ENCODE data around the gene EMCN. TPM values are rescaled to one million over a fixed set of nuclear protein-coding genes. Genes with fewer than 3 reads are reported as not detected.

The EMCN gene
- polyA plus RNA-seq, 3 donors = not detected

- no peaks in the 10 kb centered on the region for H3K27me3 Mint-ChIP-seq (ENCODE audit: low read depth in 3 of 3)
- no peaks in the 10 kb centered on the region for H3K9me3 Mint-ChIP-seq
- no peak for DNase-seq
- no peak overlapping the region for H3K27ac Mint-ChIP-seq
- no peak for TF ChIP-seq CTCF (IDR thresholded peaks at IDR 0.05)
- Histone ChIP-seq H3K4me3 (replicated peaks in 1 of 3; ENCODE audit: low read depth in 2 of 3, low read length in 3 of 3) (no peak overlapping the region), H3K36me3 (replicated peaks in 1 of 2; ENCODE audit: control insufficient read depth in 1 of 2, insufficient read depth in 2 of 2, low read length in 2 of 2) (no peaks in the 10 kb centered on the region), H3K27ac (ENCODE audit: low read depth in 1 of 2, low read length in 2 of 2) (no peak overlapping the region), H3K4me1 (ENCODE audit: control insufficient read depth in 1 of 2, insufficient read depth in 2 of 2, low read length in 2 of 2) (no peaks in the 10 kb centered on the region), H4K20me1 (ENCODE audit: insufficient read depth, low read length) (no peaks in the 10 kb centered on the region), H3K9me3 (replicated peaks in 1 of 2; ENCODE audit: control insufficient read depth in 1 of 2, insufficient read depth in 1 of 2, low read length in 2 of 2) (no peaks in the 10 kb centered on the region), H3K9ac (ENCODE audit: insufficient read depth, low read length, poor library complexity, severe bottlenecking) (no peak overlapping the region), H3K79me2 (ENCODE audit: insufficient read depth, low read length) (no peaks in the 10 kb centered on the region), H3K27me3 (ENCODE audit: control insufficient read depth in 2 of 2, insufficient read depth in 2 of 2, low read length in 2 of 2) (no peaks in the 10 kb centered on the region), H3K4me2 (replicated peaks; ENCODE audit: extremely low read depth, low read length, poor library complexity, severe bottlenecking) (no peak overlapping the region), H2AFZ (ENCODE audit: insufficient read depth, low read depth, low read length, poor library complexity, severe bottlenecking) (no peak overlapping the region)
- no peak overlapping the region for H3K4me3 Mint-ChIP-seq
- intact Hi-C loops (cut with micrococcal nuclease) = no loop called here
- no peaks in the 10 kb centered on the region for H3K36me3 Mint-ChIP-seq
- H3K4me1 Mint-ChIP-seq = no peaks in the 10 kb centered on the region
- no CpG with 5 or more reads among the region's 2 CpGs for WGBS (ENCODE audit: insufficient coverage)
Observed at GRCh38 chr4:100420571-100420970, 97.3 kb downstream of the EMCN start.

GRCh38 chr4:100417565-100417964 is 100.3 kb downstream of the EMCN start:
- no peaks in the 10 kb centered on the region for H3K27me3 ChIP-seq (ENCODE audit: control insufficient read depth in 2 of 2, insufficient read depth in 2 of 2, low read length in 2 of 2)
- WGBS (ENCODE audit: insufficient coverage) = no CpG with 5 or more reads among the region's 1 CpG
- intact Hi-C loops (cut with micrococcal nuclease) = no loop called here
- no peak overlapping the region for H3K4me2 ChIP-seq (replicated peaks; ENCODE audit: extremely low read depth, low read length, poor library complexity, severe bottlenecking)
- H2AFZ ChIP-seq (ENCODE audit: insufficient read depth, low read depth, low read length, poor library complexity, severe bottlenecking) = no peak overlapping the region
- H4K20me1 ChIP-seq (ENCODE audit: insufficient read depth, low read length) = no peaks in the 10 kb centered on the region
- Mint-ChIP-seq H3K27me3 (ENCODE audit: low read depth in 3 of 3) (no peaks in the 10 kb centered on the region), H3K36me3 (no peaks in the 10 kb centered on the region), H3K27ac (no peak overlapping the region), H3K4me3 (no peak overlapping the region), H3K9me3 (no peaks in the 10 kb centered on the region), H3K4me1 (no peaks in the 10 kb centered on the region)
- H3K9me3 ChIP-seq (replicated peaks in 1 of 2; ENCODE audit: control insufficient read depth in 1 of 2, insufficient read depth in 1 of 2, low read length in 2 of 2) = no peaks in the 10 kb centered on the region
- DNase-seq = no peak
- no peak overlapping the region for H3K4me3 ChIP-seq (replicated peaks in 1 of 3; ENCODE audit: low read depth in 2 of 3, low read length in 3 of 3)
- no peak overlapping the region for H3K27ac ChIP-seq (ENCODE audit: low read depth in 1 of 2, low read length in 2 of 2)
- H3K9ac ChIP-seq (ENCODE audit: insufficient read depth, low read length, poor library complexity, severe bottlenecking) = no peak overlapping the region
- H3K36me3 ChIP-seq (replicated peaks in 1 of 2; ENCODE audit: control insufficient read depth in 1 of 2, insufficient read depth in 2 of 2, low read length in 2 of 2) = no peaks in the 10 kb centered on the region
- no peaks in the 10 kb centered on the region for H3K79me2 ChIP-seq (ENCODE audit: insufficient read depth, low read length)
- H3K4me1 ChIP-seq (ENCODE audit: control insufficient read depth in 1 of 2, insufficient read depth in 2 of 2, low read length in 2 of 2) = no peaks in the 10 kb centered on the region
- no peak for TF ChIP-seq CTCF (IDR thresholded peaks at IDR 0.05)

Data from CD14-positive monocyte (primary cell).